NAMALWA (cell line): ENCODE measurements around the gene GAB2.

Source experiments
- DNase-seq: peaks from one replicate; pipeline ENCODE4 v3.0.0-alpha.2; 2015; ENCODE audit warnings: low spot score

Gene GAB2

GRCh38 chr11:78221396-78222315 lies 196.0 kb downstream of the GAB2 start:
- no peak for DNase-seq

- no peak for DNase-seq
These were observed 197.1 kb downstream of the GAB2 start for GRCh38 chr11:78220218-78221157.

GRCh38 chr11:78219493-78220217 lies 198.0 kb downstream of the GAB2 start:
- DNase-seq = no peak

DNA sequence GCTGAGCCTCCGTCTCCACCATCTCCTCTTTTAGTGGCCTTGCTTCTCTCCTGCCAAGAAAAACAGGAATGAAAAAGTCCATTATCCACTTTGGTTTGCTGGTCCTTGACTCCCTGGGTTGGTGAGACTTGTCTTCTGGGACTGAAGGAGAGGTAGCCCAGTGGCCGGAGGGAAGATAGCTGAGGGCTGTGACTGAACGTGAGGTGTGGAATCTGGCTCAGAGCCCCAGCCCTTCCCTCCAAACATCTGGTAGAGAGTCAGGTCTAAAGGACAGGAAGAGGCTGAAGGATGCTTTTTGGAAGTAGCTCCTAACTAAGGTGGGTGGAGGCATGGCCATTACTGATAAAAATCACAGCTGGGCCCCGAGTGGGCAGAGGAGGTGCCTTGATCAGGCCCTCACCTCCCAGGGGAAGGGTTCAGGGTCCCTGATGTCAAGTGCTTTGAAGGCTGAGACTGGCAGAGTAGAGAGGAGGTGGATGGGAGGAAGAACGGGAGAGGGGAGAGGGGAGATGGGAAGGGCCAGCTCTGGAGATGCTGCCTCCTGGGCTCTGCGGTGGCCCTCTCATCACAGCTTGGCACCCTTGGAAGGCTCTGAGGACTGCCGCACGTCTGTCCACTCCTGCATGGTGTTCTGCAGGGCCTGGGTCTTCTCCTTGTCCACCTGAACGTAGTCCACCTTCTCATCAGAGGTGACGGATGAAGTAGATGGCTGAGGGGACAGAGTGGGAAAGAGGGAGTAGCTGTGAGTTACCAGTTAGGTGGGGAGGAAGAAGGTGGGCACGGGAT lies 198.7 kb downstream of the GAB2 start:
- DNase-seq = no peak

GRCh38 chr11:78217650-78218541 lies 199.7 kb downstream of the GAB2 start:
- no peak for DNase-seq

DNA sequence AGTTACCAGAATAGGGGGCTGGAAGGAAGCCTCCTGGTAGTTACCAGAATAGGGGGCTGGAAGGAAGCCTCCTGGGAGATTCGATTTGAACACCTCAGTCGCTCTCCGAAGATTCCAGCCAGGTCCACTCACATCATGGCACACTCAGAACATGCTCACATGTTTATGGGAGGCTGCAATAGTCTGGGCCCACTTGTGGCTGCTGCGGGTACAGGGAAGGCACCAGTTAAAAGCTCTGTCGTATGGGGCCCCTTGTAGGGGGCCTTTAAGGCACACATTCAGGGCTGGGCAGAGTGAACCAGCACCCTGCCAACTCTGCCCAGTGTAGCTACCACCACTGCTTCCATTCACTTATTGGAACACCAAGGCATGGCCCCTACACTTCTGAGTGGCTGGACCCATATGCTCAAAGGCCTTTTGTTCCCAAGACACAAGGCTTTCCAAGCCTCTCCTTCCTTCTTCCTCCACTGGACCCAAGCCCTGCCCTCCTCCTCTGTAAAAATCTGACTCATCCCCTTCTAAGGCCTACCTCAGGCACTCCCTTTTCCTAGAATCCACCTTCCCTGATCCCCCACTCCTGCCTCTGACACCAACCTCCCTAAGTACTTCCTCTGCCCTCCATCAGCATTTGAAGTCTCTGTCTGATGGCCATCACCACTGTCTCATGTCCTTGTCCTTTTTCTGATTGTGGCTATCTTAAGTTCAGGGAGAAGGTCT lies 200.9 kb downstream of the GAB2 start:
- DNase-seq = no peak

GRCh38 chr11:78216021-78216420 lies 201.6 kb downstream of the GAB2 start:
- no peak for DNase-seq

DNA sequence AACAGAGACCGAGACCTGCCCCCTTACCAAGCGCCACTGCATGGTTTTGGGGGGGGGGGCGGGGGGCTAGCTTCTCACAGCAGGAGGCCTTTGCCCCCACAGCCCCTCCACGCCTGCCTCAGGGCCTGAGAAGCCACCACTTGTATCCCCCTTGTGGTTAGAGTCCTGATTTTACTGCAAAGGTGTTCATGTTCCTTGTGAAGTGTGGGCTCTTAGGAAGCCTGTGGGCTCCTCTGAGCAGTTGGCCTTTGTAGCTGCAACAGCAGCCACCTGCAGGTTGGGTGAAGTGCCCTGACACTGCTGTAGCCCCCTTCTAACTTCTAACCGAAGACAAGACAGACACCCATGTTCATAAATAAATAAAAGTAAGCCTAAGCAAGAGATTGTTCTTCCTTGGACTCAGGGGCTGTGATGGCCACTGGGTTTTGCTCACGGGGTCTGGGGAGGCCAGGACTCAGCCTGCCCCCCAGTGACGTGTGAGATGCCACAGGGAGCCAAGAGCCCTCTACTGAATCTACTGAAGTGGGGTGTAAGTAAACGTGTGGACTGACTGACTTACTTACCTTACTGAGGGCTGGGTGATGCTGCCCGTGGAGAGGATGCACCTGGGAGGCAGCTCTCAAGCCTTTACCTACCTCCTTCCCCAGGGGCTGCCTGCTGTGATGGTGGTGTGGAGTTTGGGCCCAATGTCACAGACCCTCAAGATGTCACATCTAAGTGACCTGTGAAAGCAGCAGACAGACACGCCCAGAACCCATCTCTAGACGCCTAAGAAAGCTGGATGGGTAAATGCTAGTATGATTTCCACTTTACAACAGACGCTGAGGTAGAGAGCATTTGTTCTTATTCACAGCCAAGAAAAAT lies 203.1 kb downstream of the GAB2 start:
- DNase-seq = no peak

DNA sequence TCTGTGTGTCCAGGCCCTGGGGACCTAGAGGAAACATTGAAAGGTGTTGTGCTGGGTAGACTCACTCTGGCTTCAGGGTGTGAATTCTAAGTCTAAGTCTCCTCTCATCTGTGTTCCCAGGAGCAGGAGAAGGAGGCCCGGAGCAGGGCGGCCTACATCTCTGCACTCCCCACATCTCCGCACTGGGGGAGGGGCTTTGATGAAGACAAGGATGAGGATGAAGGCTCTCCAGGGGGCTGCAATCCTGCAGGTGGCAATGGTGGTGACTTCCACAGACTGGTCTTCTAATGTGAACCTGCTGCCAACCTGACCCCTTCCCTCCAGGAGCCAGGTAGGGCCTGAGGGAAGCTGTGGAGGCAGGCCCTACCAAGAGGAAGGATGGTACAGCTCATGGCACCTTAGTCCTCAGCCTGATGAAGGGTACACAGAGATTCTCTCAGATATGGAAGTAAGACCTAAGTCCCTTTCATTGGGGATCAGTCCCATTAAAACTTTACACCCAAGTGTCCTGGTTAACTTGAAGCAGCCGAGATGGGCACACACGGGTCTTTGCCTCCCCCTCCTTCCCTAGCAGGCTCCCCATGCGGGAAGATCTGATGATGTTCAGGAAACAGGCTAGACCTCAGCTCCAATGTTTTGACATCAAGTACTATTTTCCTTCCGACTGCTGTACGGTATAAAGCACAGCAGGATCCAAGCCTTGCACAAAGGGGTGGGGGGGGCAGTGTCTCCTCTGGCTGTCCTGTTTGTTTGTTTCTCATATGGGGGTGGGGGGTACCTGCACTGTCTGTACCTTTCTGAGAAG lies 203.9 kb downstream of the GAB2 start:
- DNase-seq = no peak

GRCh38 chr11:78212586-78213371 lies 204.8 kb downstream of the GAB2 start:
- DNase-seq = no peak

GRCh38 chr11:78211565-78211964 lies 206.1 kb downstream of the GAB2 start:
- DNase-seq = no peak

DNA sequence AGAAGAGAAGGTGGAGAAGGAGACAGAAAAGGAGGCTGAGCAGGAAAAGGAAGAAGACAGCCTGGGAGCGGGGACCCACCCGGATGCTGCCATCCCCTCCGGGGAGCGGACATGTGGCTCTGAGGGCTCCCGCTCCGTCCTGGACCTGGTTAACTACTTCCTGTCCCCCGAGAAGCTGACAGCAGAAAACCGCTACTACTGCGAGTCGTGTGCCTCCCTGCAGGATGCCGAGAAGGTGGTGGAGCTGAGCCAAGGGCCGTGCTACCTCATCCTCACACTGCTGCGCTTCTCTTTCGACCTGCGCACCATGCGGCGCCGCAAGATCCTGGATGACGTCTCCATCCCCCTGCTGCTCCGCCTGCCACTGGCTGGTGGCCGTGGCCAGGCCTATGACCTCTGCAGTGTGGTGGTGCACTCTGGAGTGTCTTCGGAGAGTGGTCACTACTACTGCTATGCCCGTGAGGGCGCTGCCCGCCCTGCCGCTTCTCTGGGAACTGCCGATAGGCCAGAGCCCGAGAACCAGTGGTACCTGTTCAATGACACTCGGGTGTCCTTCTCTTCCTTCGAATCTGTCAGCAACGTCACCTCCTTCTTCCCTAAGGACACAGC lies 207.5 kb downstream of the GAB2 start:
- DNase-seq = no peak

DNA sequence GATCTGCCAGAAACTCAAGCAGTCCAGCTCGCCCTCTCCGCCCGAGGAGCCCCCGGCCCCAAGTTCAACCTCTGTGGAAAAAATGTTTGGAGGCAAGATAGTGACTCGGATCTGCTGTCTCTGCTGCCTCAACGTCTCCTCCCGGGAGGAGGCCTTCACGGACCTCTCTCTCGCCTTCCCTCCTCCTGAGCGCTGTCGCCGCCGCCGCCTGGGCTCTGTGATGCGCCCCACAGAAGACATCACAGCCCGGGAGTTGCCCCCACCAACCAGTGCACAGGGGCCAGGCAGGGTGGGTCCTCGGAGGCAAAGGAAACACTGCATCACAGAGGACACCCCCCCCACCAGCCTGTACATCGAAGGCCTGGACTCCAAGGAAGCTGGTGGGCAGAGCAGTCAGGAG lies 208.1 kb downstream of the GAB2 start:
- no peak for DNase-seq

- DNase-seq = no peak
These were observed 209.1 kb downstream of the GAB2 start for GRCh38 chr11:78208257-78209165.

GRCh38 chr11:78207532-78208256 lies 209.9 kb downstream of the GAB2 start:
- DNase-seq = no peak
